ENCODE measurements around the gene TTLL10.
A peak's percentile ranks its signal among the peaks of the same experiment; 100 is the strongest.

Gene TTLL10

DNA sequence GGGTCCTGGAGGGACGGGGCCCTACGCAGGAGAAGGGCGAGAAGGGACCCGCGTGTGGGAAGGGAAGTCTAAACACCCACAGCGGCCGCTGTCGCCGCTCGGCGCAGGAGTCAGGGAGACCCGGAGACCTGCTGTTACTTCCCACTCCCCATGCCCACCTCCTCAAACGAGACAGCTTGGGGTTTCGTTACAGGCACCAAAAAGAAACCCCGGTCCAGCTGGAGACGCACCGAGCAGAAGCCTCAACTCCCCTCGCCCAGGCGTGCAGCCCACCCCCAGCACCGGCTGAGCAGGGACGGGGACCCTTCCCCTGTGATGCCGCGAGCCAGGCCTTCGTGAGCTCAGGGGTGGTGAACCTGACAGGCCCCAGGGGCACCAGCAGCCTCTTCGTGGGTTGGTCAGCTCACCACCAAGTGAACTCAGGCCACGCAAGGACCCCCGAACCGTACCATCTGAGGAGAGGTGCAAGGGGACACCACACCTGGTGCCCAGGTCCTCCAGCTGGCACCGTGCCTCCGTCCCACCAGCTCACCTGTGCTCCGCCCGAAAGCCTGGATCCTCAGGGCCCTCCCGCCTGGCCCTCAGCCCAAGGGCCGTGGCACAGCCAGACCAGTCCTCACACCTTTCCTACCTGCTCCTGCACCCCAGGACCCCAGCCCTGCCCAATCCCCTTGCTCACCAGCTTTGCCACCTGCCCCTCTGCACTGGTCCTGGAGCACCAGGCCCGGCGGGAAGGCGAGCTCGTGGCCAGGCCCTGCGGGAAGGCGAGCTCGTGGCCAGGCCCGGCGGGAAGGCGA, 53.1 kb downstream of the TTLL10 start:
- DNase-seq (ENCODE audit: low read depth): no peak
- no peak overlapping the region for H3K4me3 ChIP-seq (ENCODE audit: low read depth, low read length)
- TF ChIP-seq, protein P1, sequence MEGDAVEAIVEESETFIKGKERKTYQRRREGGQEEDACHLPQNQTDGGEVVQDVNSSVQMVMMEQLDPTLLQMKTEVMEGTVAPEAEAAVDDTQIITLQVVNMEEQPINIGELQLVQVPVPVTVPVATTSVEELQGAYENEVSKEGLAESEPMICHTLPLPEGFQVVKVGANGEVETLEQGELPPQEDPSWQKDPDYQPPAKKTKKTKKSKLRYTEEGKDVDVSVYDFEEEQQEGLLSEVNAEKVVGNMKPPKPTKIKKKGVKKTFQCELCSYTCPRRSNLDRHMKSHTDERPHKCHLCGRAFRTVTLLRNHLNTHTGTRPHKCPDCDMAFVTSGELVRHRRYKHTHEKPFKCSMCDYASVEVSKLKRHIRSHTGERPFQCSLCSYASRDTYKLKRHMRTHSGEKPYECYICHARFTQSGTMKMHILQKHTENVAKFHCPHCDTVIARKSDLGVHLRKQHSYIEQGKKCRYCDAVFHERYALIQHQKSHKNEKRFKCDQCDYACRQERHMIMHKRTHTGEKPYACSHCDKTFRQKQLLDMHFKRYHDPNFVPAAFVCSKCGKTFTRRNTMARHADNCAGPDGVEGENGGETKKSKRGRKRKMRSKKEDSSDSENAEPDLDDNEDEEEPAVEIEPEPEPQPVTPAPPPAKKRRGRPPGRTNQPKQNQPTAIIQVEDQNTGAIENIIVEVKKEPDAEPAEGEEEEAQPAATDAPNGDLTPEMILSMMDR (conservative IDR thresholded peaks at IDR 0.05; ENCODE audit: low read depth, low read length): no peak

DNA sequence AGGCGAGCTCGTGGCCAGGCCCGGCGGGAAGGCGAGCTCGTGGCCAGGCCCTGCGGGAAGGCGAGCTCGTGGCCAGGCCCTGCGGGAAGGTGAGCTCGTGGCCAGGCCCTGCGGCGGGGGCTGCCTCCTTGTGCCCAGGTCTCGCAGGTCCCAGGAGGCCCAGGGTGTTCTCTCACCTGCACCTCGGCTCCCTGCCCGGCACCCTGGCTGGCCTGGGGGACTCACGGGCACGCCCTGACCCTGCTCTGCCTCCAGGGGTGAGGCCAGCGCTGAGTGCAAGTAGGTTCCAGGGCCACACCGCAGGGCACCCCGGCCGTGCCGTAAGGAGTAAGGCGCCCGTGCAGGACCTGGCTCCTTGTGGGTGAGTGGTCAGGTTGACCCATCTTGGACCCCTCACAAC, 53.7 kb downstream of the TTLL10 start:
- no peak overlapping the region for H3K4me3 ChIP-seq (ENCODE audit: low read depth, low read length)
- TF ChIP-seq, protein P1 (conservative IDR thresholded peaks at IDR 0.05; ENCODE audit: low read depth, low read length): no peak
- no peak for DNase-seq (ENCODE audit: low read depth)

DNA sequence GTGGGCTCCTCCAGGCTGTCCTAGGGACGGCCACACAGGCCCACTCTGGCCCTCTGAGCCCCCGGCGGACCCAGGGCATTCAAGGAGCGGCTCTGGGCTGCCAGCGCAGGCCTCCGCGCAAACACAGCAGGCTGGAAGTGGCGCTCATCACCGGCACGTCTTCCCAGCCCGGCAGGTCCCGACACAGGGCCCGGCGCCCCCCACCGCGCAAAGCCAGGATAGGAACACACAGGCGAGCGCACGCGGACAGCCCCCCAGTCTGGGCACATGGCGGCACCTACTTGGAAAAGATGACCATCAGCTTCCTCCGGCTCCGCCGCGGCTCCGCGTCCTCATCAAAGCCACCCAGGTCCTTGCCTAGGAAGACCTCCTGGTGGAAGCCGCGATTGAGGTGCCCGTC, 54.5 kb downstream of the TTLL10 start:
- no peak for DNase-seq (ENCODE audit: low read depth)
- H3K4me3 ChIP-seq (ENCODE audit: low read depth, low read length): no peak overlapping the region
- TF ChIP-seq, protein P1 (conservative IDR thresholded peaks at IDR 0.05; ENCODE audit: low read depth, low read length): no peak

DNA sequence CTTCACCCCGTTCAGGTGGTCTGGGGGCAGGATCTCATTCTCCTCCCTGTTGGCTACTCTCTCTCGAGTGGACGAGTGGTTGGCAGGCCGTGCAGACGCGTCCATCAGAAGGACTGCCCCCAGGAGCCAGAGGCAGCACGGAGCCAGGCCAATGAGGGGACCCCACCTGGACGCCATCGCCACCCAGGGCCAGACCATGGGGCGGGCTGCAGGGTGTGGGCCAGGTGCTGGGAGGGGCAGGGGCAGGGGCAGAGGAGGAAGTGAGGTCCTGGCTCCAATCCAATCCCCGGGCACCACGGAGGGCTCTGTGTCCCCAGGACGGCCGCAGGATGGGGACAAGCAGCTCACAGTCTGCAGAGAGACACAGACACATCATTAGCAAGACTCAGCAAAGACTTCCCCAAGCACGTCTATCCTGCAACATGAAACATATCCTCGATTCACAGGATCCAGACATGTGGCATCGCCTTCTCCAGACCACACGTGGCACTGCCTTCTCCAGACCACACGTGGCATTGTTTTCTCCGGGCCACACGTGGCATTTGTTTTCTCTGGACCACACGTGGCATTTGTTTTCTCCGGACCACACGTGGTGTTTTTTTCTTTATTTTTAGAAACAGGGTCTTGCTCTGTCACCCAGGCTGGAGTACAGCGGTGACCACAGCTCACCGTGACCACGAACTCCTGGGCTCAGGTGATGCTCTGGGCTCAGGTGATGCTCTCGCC, 55.1 kb downstream of the TTLL10 start:
- DNase-seq (ENCODE audit: low read depth): no peak
- TF ChIP-seq, protein P1 (conservative IDR thresholded peaks at IDR 0.05; ENCODE audit: low read depth, low read length): no peak
- H3K4me3 ChIP-seq (ENCODE audit: low read depth, low read length): no peak overlapping the region

DNA sequence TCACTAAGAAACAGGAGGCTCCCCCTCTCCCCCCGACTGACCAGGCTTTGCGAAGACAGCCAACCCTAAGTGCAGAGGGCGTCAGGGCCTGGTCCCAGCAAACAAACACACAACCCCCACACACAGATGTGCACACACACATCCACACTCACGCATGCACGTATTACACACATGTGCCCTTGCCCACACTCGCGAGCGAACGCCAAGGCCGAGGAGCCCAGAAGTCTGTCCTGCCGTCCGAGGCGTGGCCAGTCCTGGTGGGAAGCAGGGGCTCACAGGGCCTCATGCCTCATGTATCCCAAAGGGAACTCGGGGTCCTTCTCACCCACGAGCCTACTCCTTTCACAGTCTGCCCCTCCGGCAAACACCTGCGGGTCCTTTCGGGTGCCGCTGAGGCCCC, 56.1 kb downstream of the TTLL10 start:
- no peak overlapping the region for H3K4me3 ChIP-seq (ENCODE audit: low read depth, low read length)
- no peak for DNase-seq (ENCODE audit: low read depth)
- TF ChIP-seq, protein P1 (conservative IDR thresholded peaks at IDR 0.05; ENCODE audit: low read depth, low read length): no peak

DNA sequence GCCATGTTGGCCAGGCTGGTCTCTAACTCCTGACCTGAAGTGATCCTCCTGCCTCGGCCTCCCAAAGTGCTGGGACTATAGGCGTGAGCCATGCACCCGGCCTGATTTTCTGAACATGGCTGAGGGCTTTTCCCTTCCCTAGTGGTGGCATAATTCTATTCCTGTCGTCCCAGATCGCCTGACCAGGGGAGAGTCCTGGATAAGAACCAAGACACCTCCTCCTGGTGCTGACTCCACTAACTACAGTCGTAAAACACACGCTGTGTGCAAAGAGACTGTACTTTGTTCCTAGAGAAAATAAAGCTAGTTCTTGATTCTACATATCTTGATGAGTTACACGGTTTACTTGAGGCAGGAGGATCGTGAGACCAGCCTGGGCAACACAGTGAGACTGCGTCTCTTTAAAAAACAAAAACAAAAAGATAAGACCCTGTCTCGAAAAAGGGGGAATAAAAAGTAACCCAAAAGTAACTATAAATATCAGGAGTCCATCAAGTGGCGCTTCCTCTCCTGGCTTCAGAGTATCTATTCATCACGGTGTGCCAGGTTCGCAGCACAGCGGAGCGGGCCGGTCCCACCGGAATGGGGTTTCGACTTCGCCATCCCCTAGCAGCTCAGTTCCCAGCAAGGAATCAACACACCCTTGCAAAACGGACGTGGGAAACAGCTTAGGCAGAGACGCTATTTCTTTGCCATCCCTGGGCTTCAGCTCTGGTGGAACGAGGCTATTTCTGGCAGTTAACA, 57.1 kb downstream of the TTLL10 start:
- peak; percentile 83 for DNase-seq (ENCODE audit: low read depth)
- TF ChIP-seq, protein P1 (conservative IDR thresholded peaks at IDR 0.05; ENCODE audit: low read depth, low read length): peak; percentile 62
- H3K4me3 ChIP-seq (ENCODE audit: low read depth, low read length): peak overlapping the region; percentile 67

All from choroid plexus epithelial cell (primary cell).